Keratinocyte (primary cell): Measurements from ENCODE around the gene MGAT5. TPM values are rescaled to one million over a fixed set of nuclear protein-coding genes. Genes with fewer than 3 reads are reported as not detected.

Source experiments
- DNase-seq: peaks from one replicate; pipeline ENCODE4 v3.0.0-alpha.2; 2011; ENCODE audit warnings: low read depth, missing footprints, low spot score
- FAIRE-seq: peaks from 2 replicates; lab custom pipeline; 2011; peaks lifted over from hg19 to GRCh38; lab: Jason Lieb, UNC
- H2AFZ ChIP-seq: 2 replicates; pipeline ENCODE4 v1.6.0; 2012; ENCODE audit warnings: low read length, control low read depth, inconsistent platforms; ENCODE audit not compliant: control insufficient read depth
- H3K27ac ChIP-seq: 2 replicates; pipeline ENCODE4 v1.5.1; 2011; ENCODE audit warnings: low read length; ENCODE audit not compliant: control insufficient read depth, insufficient read depth
- H3K27me3 ChIP-seq: 3 replicates; pipeline ENCODE4 v1.6.0; 2011; ENCODE audit warnings: low read length; ENCODE audit not compliant: control insufficient read depth, insufficient read depth; ENCODE audit errors: extremely low read depth
- H3K36me3 ChIP-seq, 2 experiments: 2 replicates in 1 of 2; 3 replicates in 1 of 2; pipeline ENCODE4 v1.5.1; 2011; ENCODE audit warnings: low read length in 2 of 2, mild to moderate bottlenecking in 1 of 2; ENCODE audit not compliant: control insufficient read depth in 2 of 2, insufficient read depth in 2 of 2; ENCODE audit errors: extremely low read depth in 1 of 2
- H3K4me1 ChIP-seq: 3 replicates; pipeline ENCODE4 v1.5.1; 2011; ENCODE audit warnings: low read length; ENCODE audit not compliant: control insufficient read depth, insufficient read depth; ENCODE audit errors: extremely low read depth
- H3K4me2 ChIP-seq: 3 replicates; pipeline ENCODE4 v1.6.0; 2011; ENCODE audit warnings: low read depth, low read length; ENCODE audit not compliant: control insufficient read depth, insufficient read depth; ENCODE audit errors: extremely low read depth
- H3K4me3 ChIP-seq, 3 experiments: fragments of 200-600 bp in 1 of 3; sonication (generic) in 1 of 3; 2 replicates in 2 of 3; 3 replicates in 1 of 3; pipeline ENCODE4 v1.5.1; 2011 to 2016; ENCODE audit warnings: low read length in 3 of 3, mild to moderate bottlenecking in 3 of 3, control low read depth in 2 of 3, inconsistent platforms in 1 of 3, low read depth in 1 of 3, mixed read lengths in 1 of 3, mixed run types in 1 of 3, moderate library complexity in 1 of 3; ENCODE audit not compliant: control insufficient read depth in 2 of 3, insufficient read depth in 2 of 3; ENCODE audit errors: extremely low read depth in 1 of 3
- H3K79me2 ChIP-seq: 2 replicates; pipeline ENCODE4 v1.6.0; 2012; ENCODE audit warnings: low read length; ENCODE audit not compliant: control insufficient read depth, insufficient read depth
- H3K9ac ChIP-seq: 3 replicates; pipeline ENCODE4 v1.6.0; 2011; ENCODE audit warnings: low read length; ENCODE audit not compliant: control insufficient read depth, insufficient read depth; ENCODE audit errors: extremely low read depth
- H3K9me1 ChIP-seq: 3 replicates; pipeline ENCODE4 v1.6.0; 2011; ENCODE audit warnings: low read length; ENCODE audit not compliant: control insufficient read depth, insufficient read depth; ENCODE audit errors: extremely low read depth
- H3K9me3 ChIP-seq: 2 replicates; pipeline ENCODE4 v1.5.1; 2012; ENCODE audit warnings: low read depth, low read length; ENCODE audit not compliant: control insufficient read depth
- H4K20me1 ChIP-seq: 3 replicates; pipeline ENCODE4 v1.6.0; 2011; ENCODE audit warnings: low read length; ENCODE audit not compliant: control insufficient read depth, insufficient read depth; ENCODE audit errors: extremely low read depth
- CTCF ChIP-seq, 3 experiments: IDR thresholded peaks in 1 of 3; conservative IDR thresholded peaks in 1 of 3; optimal IDR thresholded peaks in 1 of 3; 2 replicates in 2 of 3; 3 replicates in 1 of 3; pipeline versions ENCODE3 to v1.5.1; 2011; ENCODE audit warnings: low read length in 3 of 3, mild to moderate bottlenecking in 3 of 3, moderate library complexity in 2 of 3, control low read depth in 1 of 3, inconsistent platforms in 1 of 3; ENCODE audit not compliant: insufficient read depth in 2 of 3; ENCODE audit errors: extremely low read depth in 1 of 3
- EZH2 ChIP-seq: IDR thresholded peaks from one replicate; pipeline ENCODE4 v1.6.1; 2012; ENCODE audit warnings: inconsistent platforms, mild to moderate bottlenecking, low read length, moderate library complexity
- dilution Hi-C: fragments of 300-500 bp; cut with MboI; formaldehyde crosslinking; loops from one replicate; pipeline ENCODE4 v1.7.0; 2020; ENCODE audit warnings: low sequenced_read_pairs; ENCODE audit not compliant: extremely low pct_ligation_motif_present
- polyA plus RNA-seq, 5 experiments: library from polyadenylated mRNA; depleted of rRNA in 3 of 5; stranded (reverse) in 3 of 5; stranded (forward) in 1 of 5; unstranded in 1 of 5; fragments of >200 nt; gene quantifications; 1 replicate in 1 of 5; 2 replicates in 3 of 5; 3 replicates in 1 of 5; pipeline versions ENCODE4 v1.2.1 to v1.2.3, GENCODE V29; 2011 to 2012; ENCODE audit warnings: missing spikeins in 2 of 5, low read depth in 1 of 5, low replicate concordance in 1 of 5

The MGAT5 gene
- polyA plus RNA-seq, 1 donor (not counting 4 experiments of a cell fraction or from before 2014, with no cell fraction given) = 23.0 TPM

- H3K27ac ChIP-seq = no peak overlapping the region
- H3K79me2 ChIP-seq = no peaks in the 10 kb centered on the region
- no peaks in the 10 kb centered on the region for H3K9me3 ChIP-seq
- FAIRE-seq (no peak), DNase-seq (no peak)
- no peaks in the 10 kb centered on the region for H3K27me3 ChIP-seq
- dilution Hi-C loops = no loop called here
- H3K9me1 ChIP-seq = no peaks in the 10 kb centered on the region
- no peak overlapping the region for H2AFZ ChIP-seq
- TF ChIP-seq CTCF (optimal IDR thresholded peaks at IDR 0.05 in 1 of 3, IDR thresholded peaks at IDR 0.05 in 1 of 3, conservative IDR thresholded peaks at IDR 0.05 in 1 of 3; ENCODE audit: extremely low read depth in 1 of 3, insufficient read depth in 2 of 3, low read length in 3 of 3) (no peak), EZH2 (no peak)
- H3K4me1 ChIP-seq = no peaks in the 10 kb centered on the region
- H3K4me3 ChIP-seq = no peak overlapping the region
- H4K20me1 ChIP-seq = no peaks in the 10 kb centered on the region
- no peak overlapping the region for H3K9ac ChIP-seq
- no peak overlapping the region for H3K4me2 ChIP-seq
- H3K36me3 ChIP-seq = peaks cover 3 to 8% of the 10 kb centered on the region in 2 experiments
Measured at GRCh38 chr2:134449157-134449556, 195.3 kb downstream of the MGAT5 start.

GRCh38 chr2:134449751-134450513 is 196.1 kb downstream of the MGAT5 start:
- Histone ChIP-seq H3K9ac (no peak overlapping the region), H3K27me3 (no peaks in the 10 kb centered on the region), H4K20me1 (no peaks in the 10 kb centered on the region), H3K27ac (no peak overlapping the region), H3K9me3 (no peaks in the 10 kb centered on the region), H3K36me3 (peaks cover 3 to 8% of the 10 kb centered on the region in 2 experiments), H3K4me2 (no peak overlapping the region), H3K9me1 (no peaks in the 10 kb centered on the region), H3K79me2 (no peaks in the 10 kb centered on the region), H3K4me1 (no peaks in the 10 kb centered on the region), H3K4me3 (no peak overlapping the region), H2AFZ (no peak overlapping the region)
- DNase-seq (no peak), FAIRE-seq (no peak)
- no peak for TF ChIP-seq EZH2
- TF ChIP-seq CTCF (optimal IDR thresholded peaks at IDR 0.05 in 1 of 3, IDR thresholded peaks at IDR 0.05 in 1 of 3, conservative IDR thresholded peaks at IDR 0.05 in 1 of 3; ENCODE audit: extremely low read depth in 1 of 3, insufficient read depth in 2 of 3, low read length in 3 of 3) = no peak
- dilution Hi-C loops = no loop called here
